Fibroblast of lung (primary cell): ENCODE measurements around the gene DNPH1. TPM values are rescaled to one million over a fixed set of nuclear protein-coding genes. Genes with fewer than 3 reads are reported as not detected.

ENCODE experiments used
- DNase-seq, 2 donors: peaks; one replicate each; pipeline versions ENCODE4 v3.0.0 to v3.0.0-alpha.2; 2010; ENCODE audit warnings: low read depth in 2 of 2
- H2AFZ ChIP-seq: 2 replicates; pipeline ENCODE4 v1.5.1; 2012; ENCODE audit warnings: low read length, control low read depth, inconsistent platforms
- H3K27ac ChIP-seq: 2 replicates; pipeline ENCODE4 v1.5.1; 2011; ENCODE audit warnings: low read length, control low read depth; ENCODE audit not compliant: insufficient read depth
- H3K27me3 ChIP-seq: 2 replicates; pipeline ENCODE4 v1.5.1; 2011; ENCODE audit warnings: mild to moderate bottlenecking, low read length; ENCODE audit not compliant: control insufficient read depth, insufficient read depth
- H3K36me3 ChIP-seq: 2 replicates; pipeline ENCODE4 v1.5.1; 2011; ENCODE audit warnings: low read length; ENCODE audit not compliant: control insufficient read depth, insufficient read depth
- H3K4me1 ChIP-seq: 2 replicates; pipeline ENCODE4 v1.5.1; 2011; ENCODE audit warnings: low read length; ENCODE audit not compliant: control insufficient read depth, insufficient read depth; ENCODE audit errors: extremely low read depth
- H3K4me2 ChIP-seq: 2 replicates; pipeline ENCODE4 v1.5.1; 2011; ENCODE audit warnings: low read length, control low read depth; ENCODE audit not compliant: insufficient read depth; ENCODE audit errors: extremely low read depth
- H3K4me3 ChIP-seq, 4 experiments: fragments of 200-600 bp in 1 of 4; sonication (generic) in 1 of 4; replicated peaks in 1 of 4; 2 replicates each; pipeline ENCODE4 v1.5.1; 2011 to 2016; ENCODE audit warnings: low read length in 4 of 4, low read depth in 3 of 4, mild to moderate bottlenecking in 3 of 4, control low read depth in 2 of 4, inconsistent platforms in 1 of 4, mixed read lengths in 1 of 4; ENCODE audit not compliant: insufficient read depth in 1 of 4; ENCODE audit errors: control extremely low read depth in 1 of 4
- H3K79me2 ChIP-seq: 2 replicates; pipeline ENCODE4 v1.5.1; 2012; ENCODE audit warnings: mild to moderate bottlenecking, low read length, inconsistent platforms; ENCODE audit not compliant: control insufficient read depth, insufficient read depth
- H3K9ac ChIP-seq: 2 replicates; pipeline ENCODE4 v1.5.1; 2011; ENCODE audit warnings: mild to moderate bottlenecking, low read length, control low read depth; ENCODE audit not compliant: insufficient read depth
- H3K9me3 ChIP-seq: 2 replicates; pipeline ENCODE4 v1.5.1; 2012; ENCODE audit warnings: low read depth, low read length; ENCODE audit not compliant: control insufficient read depth, insufficient read depth
- H4K20me1 ChIP-seq: 2 replicates; pipeline ENCODE4 v1.5.1; 2011; ENCODE audit warnings: low read length; ENCODE audit not compliant: control insufficient read depth, insufficient read depth; ENCODE audit errors: extremely low read depth
- CTCF ChIP-seq, 2 donors: IDR thresholded peaks in 1 of 2; conservative IDR thresholded peaks in 1 of 2; 1 replicate in 1 of 2; 2 replicates in 1 of 2; pipeline ENCODE4 v1.5.1; 2011 to 2012; ENCODE audit warnings: low read length in 2 of 2, control low read depth in 1 of 2, inconsistent platforms in 1 of 2, low read depth in 1 of 2, mild to moderate bottlenecking in 1 of 2
- EZH2 ChIP-seq: IDR thresholded peaks from 2 replicates; pipeline ENCODE4 v1.5.1; 2012; ENCODE audit warnings: low read length, control low read depth, mild to moderate bottlenecking; ENCODE audit errors: missing control alignments
- polyA plus RNA-seq, 2 donors: library from polyadenylated mRNA; depleted of rRNA in 1 of 2; stranded (reverse) in 1 of 2; unstranded in 1 of 2; fragments of >200 nt; gene quantifications; 2 replicates each; pipeline ENCODE4 v1.2.1, GENCODE V29; 2011 to 2012; ENCODE audit warnings: missing spikeins in 1 of 2
- total RNA-seq: library from RNA; depleted of rRNA; stranded (reverse); fragments of >200 nt; gene quantifications from 2 replicates; pipeline ENCODE4 v1.2.1, GENCODE V29; 2014

Gene DNPH1
- total and polyA plus RNA-seq, 2 donors (not counting 1 experiment from before 2014, with no cell fraction given): 31.2 to 52.5 TPM

- no peak overlapping the region for H3K4me2 ChIP-seq
- H3K36me3 ChIP-seq: no peaks in the 10 kb centered on the region
- H3K9me3 ChIP-seq: no peaks in the 10 kb centered on the region
- TF ChIP-seq CTCF (conservative IDR thresholded peaks at IDR 0.05 in 1 of 2, IDR thresholded peaks at IDR 0.05 in 1 of 2; ENCODE audit: low read depth in 1 of 2, low read length in 2 of 2) (no peak), EZH2 (no peak)
- H3K9ac ChIP-seq: no peak overlapping the region
- no peaks in the 10 kb centered on the region for H3K4me1 ChIP-seq
- H3K27me3 ChIP-seq: peaks cover 17% of the 10 kb centered on the region
- H3K4me3 ChIP-seq: no peak overlapping the region
- DNase-seq: no peak
- H3K79me2 ChIP-seq: no peaks in the 10 kb centered on the region
- H2AFZ ChIP-seq: no peak overlapping the region
- no peaks in the 10 kb centered on the region for H4K20me1 ChIP-seq
- H3K27ac ChIP-seq: no peak overlapping the region
These were observed 26.2 kb upstream of the DNPH1 start for GRCh38 chr6:43255408-43256054.

DNA sequence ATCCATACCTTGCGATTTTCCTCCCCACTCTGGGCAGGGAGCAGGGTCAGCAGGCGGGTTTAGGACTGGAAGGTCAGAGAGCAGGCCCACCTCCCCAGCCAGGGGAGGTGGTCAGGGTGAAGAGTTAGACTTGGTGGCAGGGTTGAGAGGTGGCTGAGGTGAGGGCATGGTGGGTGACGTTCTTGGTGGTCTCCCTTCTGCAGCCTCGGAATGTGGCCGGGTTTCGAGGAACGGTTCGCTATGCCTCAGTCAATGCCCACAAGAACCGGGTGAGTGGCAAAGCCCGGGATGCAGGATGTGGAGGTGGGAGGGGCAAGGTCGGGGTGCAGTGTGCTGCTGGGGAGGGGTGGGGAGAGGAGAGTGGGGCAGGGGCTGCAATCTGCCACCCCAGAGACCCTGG lies 25.6 kb upstream of the DNPH1 start:
- Histone ChIP-seq H3K9me3 (no peaks in the 10 kb centered on the region), H3K4me2 (no peak overlapping the region), H3K79me2 (no peaks in the 10 kb centered on the region), H3K27ac (no peak overlapping the region), H3K27me3 (peaks cover 19% of the 10 kb centered on the region), H3K4me3 (no peak overlapping the region), H4K20me1 (no peaks in the 10 kb centered on the region), H2AFZ (no peak overlapping the region), H3K9ac (no peak overlapping the region), H3K4me1 (no peaks in the 10 kb centered on the region), H3K36me3 (no peaks in the 10 kb centered on the region)
- TF ChIP-seq CTCF (conservative IDR thresholded peaks at IDR 0.05 in 1 of 2, IDR thresholded peaks at IDR 0.05 in 1 of 2; ENCODE audit: low read depth in 1 of 2, low read length in 2 of 2) (no peak), EZH2 (no peak)
- DNase-seq: no peak

- TF ChIP-seq CTCF (conservative IDR thresholded peaks at IDR 0.05 in 1 of 2, IDR thresholded peaks at IDR 0.05 in 1 of 2; ENCODE audit: low read depth in 1 of 2, low read length in 2 of 2) (no peak), EZH2 (no peak)
- H3K27me3 ChIP-seq: peaks cover 21% of the 10 kb centered on the region
These were observed 25.0 kb upstream of the DNPH1 start for GRCh38 chr6:43254138-43254817.

More at GRCh38 chr6:43254138-43254817, 25.0 kb upstream of the DNPH1 start:
- peak in 1 of 2 donors; percentile 9 for DNase-seq
- Histone ChIP-seq H3K9me3 (no peaks in the 10 kb centered on the region), H3K4me3 (no peak overlapping the region), H2AFZ (no peak overlapping the region), H3K9ac (no peak overlapping the region), H3K4me1 (no peaks in the 10 kb centered on the region), H3K27ac (no peak overlapping the region), H3K36me3 (no peaks in the 10 kb centered on the region), H4K20me1 (no peaks in the 10 kb centered on the region), H3K79me2 (no peaks in the 10 kb centered on the region), H3K4me2 (no peak overlapping the region)
